ENCODE results near the gene ARHGAP30. TPM values are rescaled to one million over a fixed set of nuclear protein-coding genes. Genes with fewer than 3 reads are reported as not detected.

ARHGAP30 gene
- total RNA-seq, 2 donors from 2014 or later = 16.4 to 16.9 TPM

GRCh38 chr1:161074676-161075368 lies 5.1 kb upstream of the ARHGAP30 start:
- no peak for TF ChIP-seq CTCF (IDR thresholded peaks at IDR 0.05)
- Histone ChIP-seq H3K27ac (no peak overlapping the region), H3K4me1 (ENCODE audit: control insufficient read depth in 1 of 2, low read depth in 2 of 2) (no peaks in the 10 kb centered on the region), H3K9me3 (no peaks in the 10 kb centered on the region), H3K36me3 (no peaks in the 10 kb centered on the region), H3K4me3 (no peak overlapping the region), H3K27me3 (replicated peaks; ENCODE audit: insufficient read depth) (no peaks in the 10 kb centered on the region)
- ATAC-seq (ENCODE audit: insufficient number of reproducible peaks, low FRiP score, low read depth) = no peak
- DNase-seq (ENCODE audit: low spot score) = no peak

DNA sequence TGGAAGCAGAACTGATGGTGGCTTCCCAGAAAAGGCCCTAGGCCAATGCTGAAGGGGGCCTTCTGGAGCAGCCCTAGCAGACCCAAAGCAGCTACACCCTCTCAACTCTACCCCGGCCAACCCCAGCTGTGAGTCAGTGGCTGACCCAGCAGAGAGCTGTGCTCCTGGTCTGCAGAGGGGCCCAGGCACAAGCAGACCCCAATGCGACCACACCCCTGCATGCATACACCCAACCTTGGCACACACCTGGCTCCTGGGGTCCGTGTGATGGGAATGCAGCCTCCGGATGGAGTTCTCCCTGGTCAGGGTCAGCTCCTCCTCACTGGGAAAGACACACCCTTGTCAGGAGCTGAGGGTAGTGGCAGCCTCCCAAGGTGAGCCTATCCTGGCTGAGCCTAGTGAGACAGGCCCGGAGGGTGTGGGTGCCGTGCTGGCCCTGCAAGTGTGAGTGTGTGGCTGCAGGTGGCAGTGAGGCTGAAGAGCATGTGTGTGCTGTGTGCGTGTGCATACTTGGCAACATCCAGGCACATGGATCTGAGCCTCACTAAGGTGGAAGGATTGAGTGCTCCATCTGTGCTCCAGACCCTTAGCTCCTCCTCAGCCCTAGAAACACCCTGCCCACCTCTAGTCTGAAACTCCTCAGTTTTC lies 3.9 kb upstream of the ARHGAP30 start:
- no peak overlapping the region for H3K27ac ChIP-seq
- H3K9me3 ChIP-seq = no peaks in the 10 kb centered on the region
- no peak overlapping the region for H3K4me3 ChIP-seq
- H3K36me3 ChIP-seq = no peaks in the 10 kb centered on the region
- no peaks in the 10 kb centered on the region for H3K27me3 ChIP-seq (replicated peaks; ENCODE audit: insufficient read depth)
- DNase-seq (ENCODE audit: low spot score) = no peak
- H3K4me1 ChIP-seq (ENCODE audit: control insufficient read depth in 1 of 2, low read depth in 2 of 2) = no peaks in the 10 kb centered on the region
- ATAC-seq (ENCODE audit: insufficient number of reproducible peaks, low FRiP score, low read depth) = no peak
- no peak for TF ChIP-seq CTCF (IDR thresholded peaks at IDR 0.05)

DNA sequence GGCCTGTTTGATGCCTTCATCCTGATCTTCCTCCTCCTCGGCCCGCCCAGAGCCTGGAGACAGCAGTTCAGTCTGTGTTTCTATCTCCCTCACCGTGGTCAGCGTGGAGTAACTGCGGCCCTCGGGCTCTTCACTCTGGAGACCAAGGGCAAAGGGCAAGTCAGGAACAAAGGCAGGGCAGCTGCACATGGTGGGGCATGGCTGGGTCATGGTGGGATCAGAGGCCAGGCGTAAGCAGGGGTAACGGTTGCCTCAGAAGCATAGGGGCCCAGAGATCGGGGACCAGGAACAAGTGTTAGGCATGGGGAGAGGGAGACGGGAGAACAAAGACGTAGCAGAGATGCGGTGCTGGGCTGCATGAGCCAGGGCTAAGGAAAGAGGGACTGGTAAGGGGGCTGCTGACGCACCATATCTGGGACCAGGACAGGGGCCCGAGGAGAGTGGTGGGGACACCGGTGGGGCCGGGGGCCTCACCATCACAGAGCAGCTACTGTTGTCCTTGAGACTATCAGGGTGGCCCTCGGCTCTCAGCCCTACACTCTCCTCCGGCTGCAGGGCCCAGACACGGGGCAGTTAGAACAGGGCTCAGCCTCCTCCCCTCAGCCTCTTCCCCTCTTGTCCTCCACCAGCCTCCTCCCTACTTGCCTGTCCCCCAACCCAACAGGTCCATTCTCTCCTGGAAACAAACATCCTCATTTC lies 3.2 kb upstream of the ARHGAP30 start:
- Histone ChIP-seq H3K27ac (no peak overlapping the region), H3K36me3 (no peaks in the 10 kb centered on the region), H3K4me3 (no peak overlapping the region), H3K4me1 (ENCODE audit: control insufficient read depth in 1 of 2, low read depth in 2 of 2) (no peaks in the 10 kb centered on the region), H3K27me3 (replicated peaks; ENCODE audit: insufficient read depth) (no peaks in the 10 kb centered on the region), H3K9me3 (no peaks in the 10 kb centered on the region)
- no peak for TF ChIP-seq CTCF (IDR thresholded peaks at IDR 0.05)
- DNase-seq (ENCODE audit: low spot score) = no peak
- no peak for ATAC-seq (ENCODE audit: insufficient number of reproducible peaks, low FRiP score, low read depth)

- Histone ChIP-seq H3K27ac (no peak overlapping the region), H3K36me3 (no peaks in the 10 kb centered on the region), H3K27me3 (replicated peaks; ENCODE audit: insufficient read depth) (no peaks in the 10 kb centered on the region), H3K4me3 (no peak overlapping the region), H3K9me3 (no peaks in the 10 kb centered on the region), H3K4me1 (ENCODE audit: control insufficient read depth in 1 of 2, low read depth in 2 of 2) (no peaks in the 10 kb centered on the region)
- ATAC-seq (ENCODE audit: insufficient number of reproducible peaks, low FRiP score, low read depth) = no peak
- DNase-seq (ENCODE audit: low spot score) = no peak
- peak; percentile 32 for TF ChIP-seq CTCF (IDR thresholded peaks at IDR 0.05)
These were observed 2.2 kb upstream of the ARHGAP30 start for GRCh38 chr1:161071886-161072371.

- H3K27me3 ChIP-seq (replicated peaks; ENCODE audit: insufficient read depth) = no peaks in the 10 kb centered on the region
- H3K4me1 ChIP-seq (ENCODE audit: control insufficient read depth in 1 of 2, low read depth in 2 of 2) = no peaks in the 10 kb centered on the region
- no peaks in the 10 kb centered on the region for H3K36me3 ChIP-seq
- no peak for DNase-seq (ENCODE audit: low spot score)
- H3K9me3 ChIP-seq = no peaks in the 10 kb centered on the region
- no peak for TF ChIP-seq CTCF (IDR thresholded peaks at IDR 0.05)
- H3K4me3 ChIP-seq = no peak overlapping the region
- H3K27ac ChIP-seq = no peak overlapping the region
- ATAC-seq (ENCODE audit: insufficient number of reproducible peaks, low FRiP score, low read depth) = no peak
These were observed 1.1 kb upstream of the ARHGAP30 start for GRCh38 chr1:161070761-161071160.

Measured in thoracic aorta (tissue), 2 donors.